SK-N-SH treated with all-trans-retinoic acid at 6 μM for 48 hours (cell line): ENCODE results near the gene UNC45B.

Source experiments
- ATAC-seq: fragments of 200-7000 bp; cut with Tn5 transposase; 3 replicates; pipeline ENCODE4 v1.9.1; 2020; ENCODE audit warnings: mild to moderate bottlenecking, moderate library complexity
- ARNTL ChIP-seq: fragments of 450-650 bp; formaldehyde crosslinking; IDR thresholded peaks from 2 replicates; pipeline ENCODE4 v1.5.0; 2020; ENCODE audit warnings: low read depth, mild to moderate bottlenecking, moderate library complexity, borderline replicate concordance
- CREB5 ChIP-seq: fragments of 250-450 bp; sonication (Bioruptor Pico); IDR thresholded peaks from 2 replicates; pipeline ENCODE4 v1.5.1; 2020; ENCODE audit warnings: low read depth, mild to moderate bottlenecking, moderate library complexity
- CSDC2 ChIP-seq: fragments of 250-450 bp; sonication (Bioruptor Pico); IDR thresholded peaks from 2 replicates; pipeline ENCODE4 v1.5.0; 2020; ENCODE audit warnings: mild to moderate bottlenecking, moderate library complexity
- CSRNP3 ChIP-seq: fragments of 250-450 bp; sonication (Bioruptor Pico); IDR thresholded peaks from 2 replicates; pipeline ENCODE4 v1.5.1; 2021; ENCODE audit warnings: mild to moderate bottlenecking, moderate library complexity
- ESRRG ChIP-seq: fragments of 250-450 bp; sonication (Bioruptor Pico); IDR thresholded peaks from 2 replicates; pipeline ENCODE4 v1.6.1; 2021; ENCODE audit warnings: mild to moderate bottlenecking
- GLIS3 ChIP-seq: fragments of 250-450 bp; sonication (Bioruptor Pico); IDR thresholded peaks from 2 replicates; pipeline ENCODE4 v1.5.0; 2020; ENCODE audit warnings: mild to moderate bottlenecking, moderate library complexity
- ISL1 ChIP-seq: fragments of 250-450 bp; sonication (Bioruptor Pico); IDR thresholded peaks from 2 replicates; pipeline ENCODE4 v2.1.2; 2022; ENCODE audit warnings: mild to moderate bottlenecking, moderate library complexity
- OSR1 ChIP-seq: fragments of 250-450 bp; sonication (Bioruptor Pico); IDR thresholded peaks from 2 replicates; pipeline ENCODE4 v1.8.0; 2022; ENCODE audit warnings: moderate library complexity, mild to moderate bottlenecking, inconsistent platforms
- PPARA ChIP-seq: fragments of 250-450 bp; sonication (Bioruptor Pico); IDR thresholded peaks from 2 replicates; pipeline ENCODE4 v1.5.0; 2020; ENCODE audit warnings: mild to moderate bottlenecking, borderline replicate concordance
- SNAI2 ChIP-seq: fragments of 250-450 bp; sonication (Bioruptor Pico); IDR thresholded peaks from 2 replicates; pipeline ENCODE4 v1.5.0; 2020; ENCODE audit warnings: mild to moderate bottlenecking, moderate library complexity
- TCF4 ChIP-seq: fragments of 250-450 bp; sonication (Bioruptor Pico); IDR thresholded peaks from 2 replicates; pipeline ENCODE4 v1.8.0; 2021; ENCODE audit warnings: mild to moderate bottlenecking, moderate library complexity, borderline replicate concordance
- TOX ChIP-seq: fragments of 250-450 bp; sonication (Bioruptor Pico); IDR thresholded peaks from 2 replicates; pipeline ENCODE4 v1.8.0; 2021; ENCODE audit warnings: mild to moderate bottlenecking, moderate library complexity, borderline replicate concordance
- TSHZ2 ChIP-seq: fragments of 250-450 bp; sonication (Bioruptor Pico); IDR thresholded peaks from 2 replicates; pipeline ENCODE4 v1.5.0; 2020; ENCODE audit warnings: mild to moderate bottlenecking, moderate library complexity
- ZC3H10 ChIP-seq: fragments of 250-450 bp; sonication (Bioruptor Pico); IDR thresholded peaks from 2 replicates; pipeline ENCODE4 v1.5.1; 2021; ENCODE audit warnings: mild to moderate bottlenecking, moderate library complexity
- ZFP3 ChIP-seq: fragments of 250-450 bp; sonication (Bioruptor Pico); IDR thresholded peaks from 2 replicates; pipeline ENCODE4 v1.5.0; 2020; ENCODE audit warnings: mild to moderate bottlenecking, moderate library complexity
- ZNF565 ChIP-seq: fragments of 450-650 bp; formaldehyde crosslinking; conservative IDR thresholded peaks from 2 replicates; pipeline ENCODE4 v1.5.0; 2020; ENCODE audit warnings: low read depth, mild to moderate bottlenecking, moderate library complexity
- ZNF70 ChIP-seq: fragments of 450-650 bp; formaldehyde crosslinking; IDR thresholded peaks from 2 replicates; pipeline ENCODE4 v1.5.0; 2020; ENCODE audit warnings: mild to moderate bottlenecking, moderate library complexity
- ZNF8 ChIP-seq: fragments of 450-650 bp; formaldehyde crosslinking; IDR thresholded peaks from 2 replicates; pipeline ENCODE4 v1.5.0; 2020; ENCODE audit warnings: mild to moderate bottlenecking, moderate library complexity
- TF ChIP-seq, protein P1 (sequence below): fragments of 250-450 bp; sonication (Bioruptor Pico); IDR thresholded peaks from 2 replicates; pipeline ENCODE4 v1.8.0; 2020; ENCODE audit warnings: mild to moderate bottlenecking, moderate library complexity, borderline replicate concordance

Gene UNC45B

GRCh38 chr17:35121315-35121714 lies 26.3 kb upstream of the UNC45B start, which contains the start of gene FNDC8:
Gene FNDC8 (plus strand): TSS chr17:35121615. CDS start chr17:35121694, 79 bp downstream.
- ATAC-seq = no peak
- TF ChIP-seq CREB5 (CRISPR knock-in tag) (no peak), ZNF8 (CRISPR knock-in tag) (no peak), TOX (CRISPR knock-in tag) (no peak), CSRNP3 (CRISPR knock-in tag) (no peak), SNAI2 (CRISPR knock-in tag) (no peak)

DNA sequence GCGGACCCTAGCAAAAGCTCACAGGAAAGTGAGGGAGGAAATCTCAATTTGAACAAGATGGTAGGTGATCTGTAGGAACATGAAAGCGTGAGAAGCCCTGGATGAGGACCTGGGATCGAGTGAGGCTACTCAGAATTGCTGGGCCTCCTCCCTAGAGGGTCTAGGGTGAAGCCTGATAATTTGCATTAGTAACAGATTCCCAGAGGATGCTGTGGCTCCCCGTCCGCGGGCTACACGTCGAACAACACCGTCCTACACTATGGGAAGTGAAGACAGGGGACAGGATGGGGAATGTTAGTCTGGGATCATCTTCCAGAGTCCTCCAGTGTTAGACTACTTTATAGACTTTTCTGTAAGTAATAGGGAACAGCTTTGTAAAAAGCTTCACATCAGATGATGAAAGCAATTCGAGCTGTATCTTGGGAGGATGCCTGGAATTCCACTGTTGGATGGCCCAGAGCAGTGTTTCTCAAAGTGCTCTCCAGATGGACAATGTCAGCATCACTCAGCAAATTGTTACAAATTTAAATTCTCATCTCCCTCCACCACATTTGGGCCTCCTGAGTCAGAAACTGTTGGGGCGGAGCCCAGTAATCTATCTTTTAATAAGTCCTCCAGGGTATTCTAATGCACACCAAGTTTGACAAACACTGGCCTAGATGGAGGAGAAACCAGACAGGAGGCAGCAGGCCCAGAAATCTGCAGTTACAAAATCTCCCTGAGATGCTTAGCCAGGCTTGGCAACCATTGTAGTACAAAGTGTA lies 19.7 kb upstream of the UNC45B start:
- no peak for TF ChIP-seq ZNF70 (CRISPR knock-in tag)
- TF ChIP-seq ZC3H10 (CRISPR knock-in tag) = no peak
- TF ChIP-seq ISL1 (CRISPR knock-in tag) = no peak
- TF ChIP-seq TOX (CRISPR knock-in tag) = no peak
- no peak for TF ChIP-seq SNAI2 (CRISPR knock-in tag)
- TF ChIP-seq TSHZ2 (CRISPR knock-in tag) = no peak
- TF ChIP-seq OSR1 (CRISPR knock-in tag) = no peak
- no peak for TF ChIP-seq ZFP3 (CRISPR knock-in tag)
- no peak for TF ChIP-seq ZNF8 (CRISPR knock-in tag)
- no peak for TF ChIP-seq ZNF565 (CRISPR knock-in tag)
- TF ChIP-seq, all 23 proteins: peak for 0
- peak; percentile 53 for ATAC-seq

DNA sequence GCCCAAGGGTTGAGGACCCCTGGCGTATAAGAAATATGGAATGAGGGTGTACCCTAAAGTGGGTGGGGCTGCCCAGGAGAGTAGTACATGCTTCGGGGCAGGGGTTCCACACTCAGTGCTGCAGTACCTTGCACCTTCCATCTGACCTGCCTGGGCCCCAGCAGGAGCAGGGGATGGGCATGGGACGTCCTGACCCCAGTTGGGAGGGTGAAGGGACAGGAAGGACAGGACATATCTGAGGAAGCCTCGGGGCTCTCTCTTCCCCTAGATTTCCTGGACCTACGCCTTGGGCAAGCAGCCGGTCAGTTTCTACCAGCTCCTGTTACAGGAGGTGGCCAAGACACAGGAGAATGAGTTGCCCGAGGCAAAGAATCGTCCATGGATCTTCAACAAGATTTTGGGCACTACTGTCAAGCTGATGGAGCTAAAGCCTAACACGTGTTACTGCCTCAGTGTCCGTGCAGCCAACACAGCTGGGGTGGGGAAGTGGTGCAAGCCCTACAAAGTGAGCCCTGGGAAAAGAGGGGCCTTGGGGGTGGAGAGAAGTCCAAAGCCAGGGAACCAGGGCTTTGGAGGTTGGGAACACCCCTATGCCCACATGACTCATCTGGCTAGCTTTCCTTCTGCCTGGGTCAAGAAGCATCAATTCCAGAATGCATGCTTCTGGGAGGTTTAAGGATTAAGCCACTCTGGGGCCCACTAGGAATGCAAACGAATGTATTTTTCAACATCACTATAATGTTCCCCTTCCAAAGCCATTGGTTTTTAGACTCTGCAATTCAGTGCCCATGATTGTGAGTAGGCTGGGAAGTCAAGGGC lies 18.3 kb upstream of the UNC45B start:
- ATAC-seq = no peak
- TF ChIP-seq SNAI2 (CRISPR knock-in tag) (no peak), ZC3H10 (CRISPR knock-in tag) (no peak), ESRRG (CRISPR knock-in tag) (no peak), ARNTL (CRISPR knock-in tag) (no peak), CSDC2 (CRISPR knock-in tag) (no peak), ZNF565 (CRISPR knock-in tag) (no peak), GLIS3 (CRISPR knock-in tag) (no peak), TOX (CRISPR knock-in tag) (no peak), CREB5 (CRISPR knock-in tag) (no peak), PPARA (CRISPR knock-in tag) (no peak), CSRNP3 (CRISPR knock-in tag) (no peak), ZNF8 (CRISPR knock-in tag) (no peak), TSHZ2 (CRISPR knock-in tag) (no peak), OSR1 (CRISPR knock-in tag) (no peak), TCF4 (CRISPR knock-in tag) (no peak)
- TF ChIP-seq, protein P1, sequence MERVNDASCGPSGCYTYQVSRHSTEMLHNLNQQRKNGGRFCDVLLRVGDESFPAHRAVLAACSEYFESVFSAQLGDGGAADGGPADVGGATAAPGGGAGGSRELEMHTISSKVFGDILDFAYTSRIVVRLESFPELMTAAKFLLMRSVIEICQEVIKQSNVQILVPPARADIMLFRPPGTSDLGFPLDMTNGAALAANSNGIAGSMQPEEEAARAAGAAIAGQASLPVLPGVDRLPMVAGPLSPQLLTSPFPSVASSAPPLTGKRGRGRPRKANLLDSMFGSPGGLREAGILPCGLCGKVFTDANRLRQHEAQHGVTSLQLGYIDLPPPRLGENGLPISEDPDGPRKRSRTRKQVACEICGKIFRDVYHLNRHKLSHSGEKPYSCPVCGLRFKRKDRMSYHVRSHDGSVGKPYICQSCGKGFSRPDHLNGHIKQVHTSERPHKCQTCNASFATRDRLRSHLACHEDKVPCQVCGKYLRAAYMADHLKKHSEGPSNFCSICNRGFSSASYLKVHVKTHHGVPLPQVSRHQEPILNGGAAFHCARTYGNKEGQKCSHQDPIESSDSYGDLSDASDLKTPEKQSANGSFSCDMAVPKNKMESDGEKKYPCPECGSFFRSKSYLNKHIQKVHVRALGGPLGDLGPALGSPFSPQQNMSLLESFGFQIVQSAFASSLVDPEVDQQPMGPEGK = no peak
